Spleen (tissue), 3 donors: ENCODE measurements around the gene ZNF500.

Source experiments
- POLR2A ChIP-seq, 3 donors: fragments of 450-650 bp; IDR thresholded peaks; one replicate each; pipeline ENCODE4 v1.5.1; 2017; ENCODE audit warnings: antibody characterized with exemption in 3 of 3, mild to moderate bottlenecking in 1 of 3
- POLR2AphosphoS5 ChIP-seq, 3 donors: sonication (generic); formaldehyde crosslinking; IDR thresholded peaks; one replicate each; pipeline ENCODE4 v1.5.1; 2017; ENCODE audit warnings: antibody characterized with exemption in 3 of 3

- TF ChIP-seq POLR2AphosphoS5 (IDR thresholded peaks at IDR 0.05) (no peak), POLR2A (IDR thresholded peaks at IDR 0.05) (no peak)
Observed at GRCh38 chr16:4724661-4725270, 42.2 kb downstream of the ZNF500 start.
